Tongue (tissue), 2 donors: ENCODE results near the gene ARL4D. TPM values are rescaled to one million over a fixed set of nuclear protein-coding genes. Genes with fewer than 3 reads are reported as not detected.
"Not testable (repeated sequence)": the region's sequence is repeated elsewhere in the genome, so short reads cannot be mapped to it uniquely, and the experiment has no call there.

Experiments
- DNase-seq: peaks from one replicate; pipeline ENCODE4 v3.0.0-alpha.2; 2015
- total RNA-seq: library from RNA; depleted of rRNA; stranded (reverse); fragments of >200 nt; gene quantifications from one replicate; pipeline ENCODE4 v1.2.3, GENCODE V29; 2014

Gene ARL4D
- total RNA-seq, 1 donor from 2014 or later, result 13.8 TPM

DNA sequence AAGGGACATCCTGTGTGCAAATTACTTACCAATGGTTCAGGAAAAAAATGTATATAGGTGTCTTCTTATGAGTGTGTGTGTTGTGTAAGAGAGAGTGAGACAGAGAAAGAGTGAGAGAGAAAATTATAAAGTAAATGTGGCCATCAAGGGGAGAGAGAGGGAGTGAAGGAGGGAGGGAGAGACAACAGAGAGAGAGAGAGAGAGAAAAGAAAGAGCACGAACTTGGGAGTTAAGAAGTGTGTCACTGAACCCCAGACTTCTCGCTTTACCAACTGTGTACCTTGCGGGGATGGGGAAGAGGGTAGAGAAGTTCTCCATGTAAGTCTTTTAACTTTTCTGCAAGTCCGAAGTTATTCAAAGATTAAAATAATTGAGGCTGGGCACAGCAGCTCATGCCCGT, 28.8 kb upstream of the ARL4D start:
- no peak for DNase-seq

- DNase-seq, result no peak
Observed at GRCh38 chr17:43371227-43371821, 27.5 kb upstream of the ARL4D start.

DNA sequence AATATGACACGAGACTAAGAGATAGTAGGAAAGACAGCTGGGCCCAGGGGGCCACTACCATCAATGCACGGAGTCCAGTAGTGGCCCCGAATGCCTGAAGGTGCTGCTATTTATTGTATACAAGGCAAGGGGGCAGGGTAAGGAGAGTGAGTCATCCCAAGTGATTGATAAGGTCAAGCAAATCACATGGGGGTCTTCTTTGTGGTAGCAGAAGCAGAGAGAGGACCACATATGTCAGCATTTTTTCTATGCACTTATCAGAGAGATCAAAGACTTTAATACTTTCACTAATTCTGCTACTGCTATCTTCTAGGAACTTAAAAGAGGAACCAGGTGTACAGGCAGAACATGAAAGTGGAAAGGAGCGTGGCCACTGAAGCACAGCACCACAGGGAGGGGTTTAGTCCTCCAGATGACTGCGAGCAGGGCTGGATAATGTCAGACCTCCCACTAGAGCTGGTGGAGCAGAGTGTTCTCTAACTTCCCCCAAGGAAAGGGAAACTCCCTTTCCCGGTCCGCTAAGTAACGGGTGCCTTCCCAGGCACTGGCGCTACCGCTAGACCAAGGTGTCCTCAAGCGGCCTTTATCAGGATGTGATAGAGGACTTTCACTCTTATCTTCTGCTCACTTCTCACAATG, 26.4 kb upstream of the ARL4D start:
- no peak for DNase-seq

- DNase-seq, result no peak
Observed at GRCh38 chr17:43373356-43373755, 25.4 kb upstream of the ARL4D start.

GRCh38 chr17:43375915-43376314, 22.9 kb upstream of the ARL4D start:
- DNase-seq, result not testable (repeated sequence)

DNA sequence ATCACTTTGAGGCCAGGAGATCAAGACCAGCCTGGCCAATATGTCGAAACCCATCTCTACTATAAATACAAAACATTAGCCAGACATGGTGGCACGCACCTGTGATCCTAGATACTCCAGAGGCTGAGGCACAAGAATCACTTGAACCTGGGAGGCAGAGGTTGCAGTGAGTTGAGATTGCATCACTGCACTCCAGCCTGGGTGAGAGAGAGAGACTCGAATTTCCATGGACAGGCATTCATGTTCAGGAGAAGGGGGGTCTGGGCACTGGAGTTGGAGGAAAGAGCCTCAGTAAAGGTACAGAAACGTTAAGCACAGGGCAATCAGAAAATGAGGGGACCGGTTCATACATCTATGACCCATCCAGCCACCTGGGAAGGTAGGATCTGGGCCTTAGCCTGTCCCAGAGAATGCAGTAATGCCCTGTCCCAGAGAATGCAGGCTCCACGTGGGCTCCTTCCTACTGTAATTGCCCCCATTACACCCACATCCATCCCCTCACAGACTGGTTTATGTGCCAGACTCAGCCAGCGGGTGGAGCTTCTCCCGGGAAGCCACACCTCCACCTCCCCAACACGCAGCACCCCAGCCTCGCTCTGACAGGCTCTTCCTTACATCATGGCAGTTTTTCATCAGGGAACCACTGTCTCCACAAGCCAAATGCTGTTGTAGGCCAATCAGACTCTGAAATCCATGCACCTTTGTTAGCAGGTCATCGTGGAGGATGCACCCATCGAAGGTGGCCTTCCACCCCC, 21.6 kb upstream of the ARL4D start:
- no peak for DNase-seq

DNA sequence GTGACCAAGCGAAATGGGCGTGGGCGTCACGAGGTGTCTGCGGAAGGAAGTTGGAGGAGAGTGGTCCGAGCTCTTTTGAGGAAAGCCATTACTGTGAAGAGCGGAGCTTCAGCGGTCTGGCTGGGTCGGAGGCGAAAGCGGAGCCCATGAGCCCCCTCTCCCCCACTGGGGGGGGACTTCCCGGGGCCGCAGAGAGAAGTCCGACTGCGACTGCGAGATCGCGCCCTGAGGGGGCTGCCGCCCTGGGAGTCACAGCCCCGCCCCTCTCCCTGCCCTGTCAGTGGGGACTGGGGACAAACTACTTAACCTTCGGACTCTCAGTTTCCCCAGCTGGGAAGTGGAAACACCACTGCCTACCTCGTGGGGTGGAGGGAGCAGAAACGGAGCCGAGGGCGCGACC, 20.0 kb upstream of the ARL4D start:
- DNase-seq, result no peak

DNA sequence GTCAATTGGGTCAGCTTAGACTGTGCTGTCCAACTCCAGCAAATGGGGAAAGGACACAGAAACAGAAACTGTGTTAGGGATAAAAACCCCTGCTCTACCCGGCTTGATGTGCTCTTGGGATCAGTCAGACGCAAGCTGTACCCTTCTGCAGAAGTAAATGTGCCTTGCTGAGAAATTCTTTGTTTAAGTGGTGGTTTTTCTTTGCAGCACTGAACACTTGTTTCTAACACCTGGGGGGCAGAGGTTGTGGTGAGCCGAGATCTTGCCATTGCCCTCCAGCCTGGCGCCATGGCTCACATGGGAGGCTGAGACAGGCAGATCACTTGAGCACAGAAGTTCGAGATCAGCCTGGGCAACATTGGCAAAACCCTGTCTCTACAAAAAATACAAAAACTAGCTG, 18.5 kb upstream of the ARL4D start:
- DNase-seq, result no peak

DNA sequence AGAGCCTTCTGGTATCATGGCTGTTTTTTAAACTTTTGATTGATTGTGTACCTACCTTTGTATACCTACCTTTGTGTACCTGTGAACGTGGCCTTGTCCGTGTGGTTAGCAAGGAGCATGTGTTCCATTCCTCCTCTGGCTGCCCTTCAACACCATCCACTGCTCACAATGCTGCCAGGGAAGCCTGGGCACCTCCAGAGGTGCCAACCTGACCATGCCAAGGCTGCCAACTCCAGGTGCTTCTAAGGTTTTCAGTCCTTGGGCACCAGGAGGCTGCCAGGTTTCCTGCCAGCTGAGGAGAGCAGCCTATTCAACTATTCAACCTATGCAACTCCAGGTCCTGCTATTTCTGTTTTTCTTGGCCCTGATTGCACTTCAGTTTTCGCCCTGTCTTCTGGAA, 17.6 kb upstream of the ARL4D start:
- DNase-seq, result no peak

- no peak for DNase-seq
Observed at GRCh38 chr17:43381621-43382020, 17.2 kb upstream of the ARL4D start.

DNA sequence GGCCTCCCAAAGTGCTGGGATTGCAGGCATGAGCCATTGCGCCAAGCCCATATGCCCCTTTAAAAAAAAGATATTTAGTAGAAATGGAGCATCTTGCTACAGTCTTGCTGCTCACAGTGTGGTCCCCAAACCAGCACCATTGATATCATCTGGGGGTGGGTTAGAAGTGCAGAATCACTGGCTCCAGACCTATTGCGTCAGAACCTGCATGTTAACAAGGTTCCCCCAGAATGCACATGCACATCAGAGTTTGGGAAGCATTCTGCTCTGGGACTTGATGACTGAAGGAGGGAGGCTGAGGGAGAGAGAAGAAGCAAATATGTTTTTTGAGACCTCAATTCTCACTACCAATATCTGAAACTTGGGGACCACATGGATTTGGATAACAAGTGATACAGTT, 16.0 kb upstream of the ARL4D start:
- no peak for DNase-seq

DNA sequence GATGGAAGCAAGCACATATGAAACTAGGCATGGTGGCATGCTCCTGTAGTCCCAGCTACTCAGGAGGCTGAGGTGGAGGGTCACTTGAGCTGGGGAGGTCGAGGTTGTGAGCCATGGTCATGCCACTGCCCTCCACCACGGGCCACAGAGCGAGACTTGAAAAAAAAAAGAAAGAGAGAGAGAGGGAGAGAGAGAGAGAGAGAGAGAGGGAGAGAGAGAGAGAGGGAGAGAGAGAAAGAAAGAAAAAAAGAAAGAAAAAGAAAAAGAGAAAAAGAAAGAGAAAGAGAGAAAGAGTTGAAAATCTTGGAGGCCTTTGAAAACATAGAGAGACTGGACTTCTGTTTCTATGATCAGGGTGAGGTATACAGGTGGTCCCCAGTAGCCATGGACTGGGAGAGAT, 15.4 kb upstream of the ARL4D start:
- DNase-seq, result no peak

GRCh38 chr17:43383826-43384475, 14.8 kb upstream of the ARL4D start:
- DNase-seq, result no peak

- DNase-seq, result no peak
Observed at GRCh38 chr17:43384476-43384862, 14.3 kb upstream of the ARL4D start.

DNA sequence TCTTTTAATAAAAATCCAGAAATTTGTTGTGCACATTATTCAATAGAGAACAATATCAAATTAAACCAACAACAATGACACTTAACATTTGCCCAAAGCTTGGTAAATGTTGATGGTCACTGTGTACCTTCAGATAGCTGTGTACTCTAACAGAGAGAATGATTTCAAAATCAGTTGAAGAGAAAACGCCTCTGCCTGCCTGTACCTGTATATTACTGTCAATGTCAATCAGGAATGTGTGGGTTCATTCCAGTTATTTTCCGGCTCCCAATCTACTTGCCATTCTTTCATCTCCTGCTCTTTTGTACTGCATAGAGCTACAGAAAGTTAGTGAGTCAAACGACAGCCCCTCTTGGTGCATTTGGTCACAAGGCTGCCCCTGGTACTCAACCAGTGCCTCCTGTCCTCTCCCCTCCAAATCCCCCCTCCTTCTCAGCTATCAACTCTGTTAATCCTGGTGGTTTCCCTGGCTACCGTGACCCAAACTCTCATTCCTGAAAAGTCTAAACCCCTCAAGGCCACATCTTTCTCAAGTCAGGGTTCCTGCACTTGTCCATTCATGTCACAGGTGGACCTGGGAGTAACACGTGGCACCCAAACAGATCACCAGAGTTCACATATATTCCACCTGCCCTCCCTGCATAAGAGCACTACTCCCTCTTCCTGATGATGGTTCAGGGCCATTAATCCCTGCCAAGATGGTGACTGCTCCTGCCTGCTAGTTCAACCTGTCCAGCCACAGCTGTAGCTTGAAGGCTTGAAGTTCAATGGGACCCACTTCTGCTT, 13.6 kb upstream of the ARL4D start:
- DNase-seq, result no peak

DNA sequence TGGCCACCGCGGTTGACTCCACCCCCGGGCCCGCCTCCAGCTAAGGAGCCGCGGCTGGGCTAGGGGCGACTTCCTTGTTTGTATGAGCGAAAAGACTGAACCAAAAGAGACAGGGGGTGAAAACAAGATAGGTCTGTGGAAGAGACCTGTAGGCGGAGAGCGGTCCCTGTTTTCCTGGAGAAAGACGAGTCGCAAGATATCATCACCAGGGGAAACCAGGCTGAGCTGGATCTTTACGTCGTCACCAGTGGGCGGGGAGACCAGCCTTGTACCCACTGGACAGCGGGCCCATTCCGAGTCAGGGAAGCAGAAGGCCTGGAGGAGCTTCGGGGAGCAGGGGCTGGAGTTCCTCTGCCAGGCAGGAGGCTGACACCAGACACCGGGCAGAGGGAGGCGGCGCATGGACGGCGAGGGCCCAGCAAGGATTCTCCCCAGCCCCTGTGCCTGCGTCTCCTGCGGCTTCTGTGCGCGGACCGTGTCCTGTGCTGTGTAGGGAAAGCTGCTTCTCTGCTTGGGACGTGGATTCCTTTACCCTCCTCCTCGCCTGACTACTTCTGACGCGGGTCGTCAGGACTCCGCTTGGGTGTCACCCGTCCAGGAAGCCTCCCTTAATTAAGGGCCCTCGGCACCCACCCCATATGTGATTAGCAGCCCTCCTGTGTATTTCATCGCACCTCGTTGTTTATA, 10.3 kb upstream of the ARL4D start:
- peak; percentile 96 for DNase-seq

DNA sequence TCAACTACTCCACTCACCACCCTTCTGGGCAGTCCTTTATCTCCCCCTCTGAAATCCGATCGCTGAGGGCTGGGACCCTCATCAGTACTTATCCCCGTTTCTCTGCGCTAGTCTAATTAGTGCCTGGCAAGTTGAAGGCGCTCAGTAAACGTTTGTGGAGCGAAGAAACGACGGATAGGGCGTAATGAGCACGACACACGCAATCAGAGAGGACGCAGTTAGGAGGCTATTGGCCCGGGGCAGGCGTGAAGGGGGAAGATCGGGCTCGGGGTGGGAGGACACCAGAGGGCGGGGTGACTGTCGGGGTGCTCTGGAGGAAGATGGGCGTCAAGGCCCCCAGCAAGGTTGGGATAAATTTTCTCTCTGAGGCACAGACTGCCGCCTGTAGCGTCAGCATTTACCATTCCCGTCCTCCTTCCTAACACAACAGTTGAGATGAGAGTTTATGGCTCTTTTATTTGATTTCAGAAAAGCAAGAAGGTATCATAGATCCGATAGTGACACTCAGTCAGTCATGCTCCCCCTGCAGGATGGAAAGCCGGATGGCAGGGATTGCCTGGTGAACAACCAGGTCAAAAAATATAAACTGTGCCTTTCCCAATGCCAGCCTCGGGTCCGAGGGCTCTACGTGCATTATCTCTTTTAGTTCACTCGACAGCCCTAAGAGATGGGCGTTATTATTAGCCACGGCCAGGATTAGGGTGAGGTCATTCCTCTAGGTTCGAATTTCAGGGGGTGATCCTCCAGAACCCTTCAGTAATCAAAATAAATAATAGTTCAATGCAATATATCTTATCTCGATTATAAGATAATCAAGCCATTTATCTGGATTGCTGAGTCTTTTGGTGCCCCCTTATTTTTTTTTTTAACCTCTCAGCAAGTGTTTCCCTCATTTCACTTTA, 9.5 kb upstream of the ARL4D start:
- DNase-seq, result peak; percentile 90

GRCh38 chr17:43392397-43392796, 6.4 kb upstream of the ARL4D start:
- no peak for DNase-seq

DNA sequence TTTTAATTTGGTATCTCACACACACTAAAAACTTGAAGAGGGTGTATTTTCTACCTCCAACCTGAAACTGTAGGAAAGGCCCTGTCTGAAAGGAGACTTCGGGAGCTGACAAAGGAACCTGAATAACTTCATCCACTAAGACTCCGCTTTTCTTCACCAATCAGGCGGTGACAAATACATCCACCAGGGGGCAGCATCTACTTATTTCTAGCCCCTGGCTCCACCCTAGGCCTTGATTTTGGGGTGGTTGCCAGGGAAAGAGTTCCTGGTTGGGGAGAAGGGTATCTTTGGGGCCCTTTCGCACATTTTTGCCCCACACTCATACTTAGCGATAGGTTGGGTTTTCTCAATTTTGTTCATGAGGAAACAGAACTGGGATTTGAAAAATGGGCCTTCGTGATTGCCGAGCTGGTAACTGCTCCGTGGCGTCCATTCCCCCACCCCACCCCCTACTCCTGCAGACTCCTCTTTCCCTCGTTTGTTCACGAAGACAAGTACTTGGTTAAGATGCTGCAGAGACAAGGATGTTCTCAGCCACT, 4.8 kb upstream of the ARL4D start:
- DNase-seq, result peak; percentile 98

- DNase-seq, result not testable (repeated sequence)
Observed at GRCh38 chr17:43394696-43395095, 4.1 kb upstream of the ARL4D start.
